H1 (cell line): ENCODE measurements around the gene TAS2R50. TPM values are rescaled to one million over a fixed set of nuclear protein-coding genes. Genes with fewer than 3 reads are reported as not detected.
"Not testable (repeated sequence)": the region's sequence is repeated elsewhere in the genome, so short reads cannot be mapped to it uniquely, and the experiment has no call there.

Experiments
- CTCF ChIA-PET: fragments of 300-600 bp; sonication (Branson Sonifier 250); formaldehyde crosslinking; loops from one replicate; lab custom pipeline; 2021; ENCODE audit not compliant: partially characterized antibody; lab: Charles Lee
- POLR2A ChIA-PET: fragments of 300-600 bp; sonication (Branson Sonifier 250); formaldehyde crosslinking; loops from one replicate; lab custom pipeline; 2021; ENCODE audit warnings: inconsistent platforms; ENCODE audit not compliant: partially characterized antibody; lab: Charles Lee
- DNase-seq, 2 experiments: peaks; one replicate each; pipeline versions ENCODE4 v3.0.0 to v3.0.0-alpha.2; 2010 to 2022; ENCODE audit warnings: low spot score in 2 of 2, low read depth in 1 of 2, mixed read lengths in 1 of 2
- FAIRE-seq: peaks from 2 replicates; lab custom pipeline; 2011; peaks lifted over from hg19 to GRCh38; lab: Jason Lieb, UNC
- H2AFZ ChIP-seq: 2 replicates; pipeline ENCODE4 v1.8.1; 2012; ENCODE audit warnings: low read length, inconsistent platforms
- H2AK5ac ChIP-seq: 2 replicates; pipeline ENCODE4 v1.6.1; 2013; ENCODE audit warnings: low read depth, low read length
- H2BK120ac ChIP-seq: replicated peaks from 2 replicates; pipeline ENCODE3; 2013; ENCODE audit warnings: low read depth, low read length, inconsistent platforms
- H2BK12ac ChIP-seq: 2 replicates; pipeline ENCODE4 v1.6.1; 2013; ENCODE audit warnings: low read depth, low read length
- H2BK15ac ChIP-seq: 2 replicates; pipeline ENCODE4 v1.6.1; 2013; ENCODE audit warnings: low read length
- H2BK20ac ChIP-seq: 2 replicates; pipeline ENCODE4 v1.6.1; 2013; ENCODE audit warnings: low read length
- H2BK5ac ChIP-seq: 2 replicates; pipeline ENCODE4 v1.6.1; 2013; ENCODE audit warnings: low read depth, low read length
- H3K14ac ChIP-seq: 2 replicates; pipeline ENCODE4 v1.6.1; 2013; ENCODE audit warnings: inconsistent platforms; ENCODE audit not compliant: insufficient read length
- H3K18ac ChIP-seq: 2 replicates; pipeline ENCODE4 v1.6.1; 2013; ENCODE audit warnings: low read length; ENCODE audit errors: extremely low read depth
- H3K23ac ChIP-seq: 2 replicates; pipeline ENCODE4 v1.6.1; 2013; ENCODE audit warnings: inconsistent platforms; ENCODE audit not compliant: insufficient read length
- H3K23me2 ChIP-seq: 2 replicates; pipeline ENCODE4 v1.6.1; 2013; ENCODE audit warnings: low read depth, low read length
- H3K27ac ChIP-seq: 2 replicates; pipeline ENCODE4 v1.6.1; 2011; ENCODE audit warnings: low read depth, low read length, inconsistent platforms
- H3K27me3 ChIP-seq, 4 experiments: replicated peaks in 1 of 4; 1 replicate in 1 of 4; 2 replicates in 3 of 4; pipeline versions ENCODE4 v1.6.1 to v1.8.1; 2011 to 2013; ENCODE audit warnings: low read length in 3 of 4, mild to moderate bottlenecking in 3 of 4, inconsistent platforms in 2 of 4, mixed read lengths in 2 of 4, moderate library complexity in 1 of 4; ENCODE audit not compliant: control insufficient read depth in 3 of 4, insufficient read depth in 3 of 4; ENCODE audit errors: extremely low read depth in 1 of 4
- H3K36me3 ChIP-seq, 4 experiments: 2 replicates each; pipeline versions ENCODE4 v1.6.1 to v1.8.1; 2011 to 2013; ENCODE audit warnings: mild to moderate bottlenecking in 4 of 4, low read length in 3 of 4, moderate library complexity in 2 of 4, control low read depth in 1 of 4, inconsistent platforms in 1 of 4; ENCODE audit not compliant: insufficient read depth in 4 of 4, control insufficient read depth in 2 of 4
- H3K4ac ChIP-seq: replicated peaks from 2 replicates; pipeline ENCODE3; 2013; ENCODE audit warnings: low read length, low read depth, mixed read lengths, inconsistent platforms; ENCODE audit not compliant: insufficient read length
- H3K4me1 ChIP-seq, 4 experiments: replicated peaks in 1 of 4; 1 replicate in 1 of 4; 2 replicates in 3 of 4; pipeline versions ENCODE4 v1.6.1 to v1.8.1; 2011 to 2013; ENCODE audit warnings: low read length in 3 of 4, inconsistent platforms in 2 of 4, mixed read lengths in 1 of 4; ENCODE audit not compliant: insufficient read depth in 4 of 4, control insufficient read depth in 3 of 4
- H3K4me2 ChIP-seq, 2 experiments: 2 replicates each; pipeline versions ENCODE4 v1.6.1 to v1.8.1; 2011 to 2013; ENCODE audit warnings: low read depth in 2 of 2, low read length in 2 of 2, control low read depth in 1 of 2, inconsistent platforms in 1 of 2, mild to moderate bottlenecking in 1 of 2; ENCODE audit not compliant: insufficient read depth in 1 of 2
- H3K4me3 ChIP-seq, 4 experiments: fragments of 200-600, 300-600 bp in 1 of 4; sonication (generic), shearing (Covaris generic), sonication (Bioruptor Twin) in 1 of 4; 2 replicates each; pipeline versions ENCODE4 v1.5.1 to v1.8.1; 2011 to 2016; ENCODE audit warnings: low read length in 4 of 4, low read depth in 3 of 4, control low read depth in 2 of 4, inconsistent platforms in 2 of 4, mild to moderate bottlenecking in 2 of 4, mixed read lengths in 1 of 4, moderate library complexity in 1 of 4; ENCODE audit not compliant: insufficient read depth in 2 of 4; ENCODE audit errors: extremely low read depth in 1 of 4
- H3K56ac ChIP-seq: replicated peaks from 2 replicates; pipeline ENCODE3; 2013; ENCODE audit warnings: low read depth, mild to moderate bottlenecking, mixed read lengths, low read length, inconsistent platforms; ENCODE audit not compliant: insufficient read length
- H3K79me1 ChIP-seq: 2 replicates; pipeline ENCODE4 v1.6.1; 2013; ENCODE audit warnings: low read depth, low read length, control low read depth
- H3K79me2 ChIP-seq, 2 experiments: 2 replicates each; pipeline versions ENCODE4 v1.6.1 to v1.8.1; 2012 to 2013; ENCODE audit warnings: low read length in 2 of 2, mild to moderate bottlenecking in 2 of 2, inconsistent platforms in 1 of 2; ENCODE audit not compliant: insufficient read depth in 2 of 2, control insufficient read depth in 1 of 2
- H3K9ac ChIP-seq, 4 experiments: replicated peaks in 1 of 4; 1 replicate in 1 of 4; 2 replicates in 3 of 4; pipeline versions ENCODE4 v1.6.1 to v1.8.1; 2011 to 2013; ENCODE audit warnings: low read depth in 3 of 4, low read length in 3 of 4, control low read depth in 2 of 4, mild to moderate bottlenecking in 2 of 4, moderate library complexity in 2 of 4, inconsistent platforms in 1 of 4; ENCODE audit errors: extremely low read depth in 1 of 4
- H3K9me3 ChIP-seq, 2 experiments: 2 replicates each; pipeline versions ENCODE4 v1.6.1 to v1.8.1; 2012 to 2013; ENCODE audit warnings: mild to moderate bottlenecking in 2 of 2, moderate library complexity in 2 of 2, control low read depth in 1 of 2, inconsistent platforms in 1 of 2, low read depth in 1 of 2, low read length in 1 of 2, mixed read lengths in 1 of 2; ENCODE audit not compliant: insufficient read depth in 2 of 2
- H4K20me1 ChIP-seq, 2 experiments: replicated peaks in 1 of 2; 2 replicates each; pipeline versions ENCODE3 to v1.8.1; 2011 to 2013; ENCODE audit warnings: inconsistent platforms in 2 of 2, low read length in 2 of 2, mild to moderate bottlenecking in 1 of 2; ENCODE audit not compliant: insufficient read depth in 2 of 2, control insufficient read depth in 1 of 2
- H4K5ac ChIP-seq: 2 replicates; pipeline ENCODE4 v1.6.1; 2013; ENCODE audit warnings: low read length, low read depth, mixed read lengths, inconsistent platforms; ENCODE audit not compliant: insufficient read length
- H4K8ac ChIP-seq: 2 replicates; pipeline ENCODE4 v1.8.0; 2013; ENCODE audit warnings: mild to moderate bottlenecking, moderate library complexity, low read length, inconsistent platforms; ENCODE audit not compliant: insufficient read depth; ENCODE audit errors: extremely low read depth
- H4K91ac ChIP-seq: replicated peaks from 2 replicates; pipeline ENCODE3; 2013; ENCODE audit warnings: low read length, mixed read lengths, inconsistent platforms; ENCODE audit not compliant: insufficient read length
- PHF8 ChIP-seq: fragments of 200-600 bp; sonication (generic); conservative IDR thresholded peaks from 2 replicates; pipeline ENCODE4 v1.7.1; 2012; ENCODE audit warnings: low read depth, mild to moderate bottlenecking, inconsistent platforms, low read length, moderate library complexity
- WGBS, 2 experiments: shearing (Covaris generic) in 1 of 2; methylation state at CpG; one replicate each; pipeline versions ENCODE4 v1.1.6 to v1.1.7; 2013 to 2015; ENCODE audit warnings: low lambda C conversion rate in 2 of 2, mixed read lengths in 2 of 2, inconsistent platforms in 1 of 2, low coverage in 1 of 2, missing lambda C conversion rate in 1 of 2; ENCODE audit not compliant: insufficient replicate concordance in 2 of 2, insufficient coverage in 1 of 2, insufficient read length in 1 of 2; ENCODE audit errors: extremely low coverage in 1 of 2, missing lambda C conversion rate in 1 of 2; 5-methylcytosine and 5-hydroxymethylcytosine counted together
- polyA plus RNA-seq, 7 experiments: library from polyadenylated mRNA; depleted of rRNA in 3 of 7; stranded (reverse) in 5 of 7; unstranded in 2 of 7; fragments of >200 nt in 5 of 7; fragments of 200-250 nt in 2 of 7; gene quantifications; 1 replicate in 5 of 7; 2 replicates in 1 of 7; 4 replicates in 1 of 7; pipeline versions ENCODE4 v1.2.1 to v1.2.3, GENCODE V29; 2011 to 2013; ENCODE audit warnings: missing spikeins in 2 of 7, mixed read lengths in 2 of 7
- total RNA-seq: library from RNA; stranded (reverse); fragmentation: NEBNext Ultra II Directional; extraction: Animal tissue kit (Norgen Biotek cat#: 25700); gene quantifications from 2 replicates; pipeline ENCODE4 v1.2.1, GENCODE V29; 2021

The TAS2R50 gene
- total and polyA plus RNA-seq, 2 of the 8 experiments (the other 6 are each of a cell fraction or from before 2014, with no cell fraction given) = 0.11 to 0.50 TPM

DNA sequence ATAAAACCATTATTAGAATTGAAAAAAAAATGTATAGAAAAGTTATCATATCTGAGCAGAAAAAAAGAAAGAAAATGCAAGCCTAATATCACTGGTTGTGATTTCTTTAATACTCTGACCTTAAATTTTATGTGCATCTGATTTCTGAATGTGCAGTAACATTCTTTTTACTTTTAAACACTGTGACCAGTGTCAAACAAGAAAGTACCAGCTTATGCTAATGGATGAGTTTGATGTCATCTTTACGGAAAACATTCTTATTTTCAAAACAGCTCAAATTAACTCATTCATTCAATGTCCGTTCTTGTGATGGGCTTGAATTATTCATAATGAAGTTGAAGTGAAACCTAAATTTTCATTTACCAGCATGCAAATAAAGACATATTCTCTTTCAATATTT lies at the start of gene TAS2R50 (continued):
- no peak for TF ChIP-seq PHF8

DNA sequence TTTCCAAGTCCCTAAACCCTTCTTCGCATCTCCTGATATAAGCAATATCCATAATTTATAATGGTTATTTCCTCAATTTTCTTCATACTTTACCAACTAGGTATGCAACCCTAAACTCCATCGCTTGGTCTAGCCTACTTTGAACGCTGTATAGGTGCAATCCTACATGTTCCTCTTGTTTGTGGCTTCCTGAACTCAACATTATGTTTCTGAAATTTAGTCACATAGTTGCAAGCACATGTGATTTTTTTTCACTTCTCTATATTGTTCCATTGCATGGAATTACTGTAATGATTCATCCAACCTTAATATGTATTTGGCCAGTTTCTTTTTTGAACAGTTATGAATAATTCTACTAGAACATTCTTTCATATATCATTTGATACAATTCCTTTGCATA lies 47.2 kb upstream of the TAS2R50 start:
- H3K79me1 ChIP-seq, H4K5ac ChIP-seq, FAIRE-seq, H3K4me2 ChIP-seq, H3K56ac ChIP-seq, H4K91ac ChIP-seq, H2BK15ac ChIP-seq, H2AFZ ChIP-seq, H2BK20ac ChIP-seq, H3K79me2 ChIP-seq, H3K23me2 ChIP-seq, H4K8ac ChIP-seq, H3K9me3 ChIP-seq, CTCF ChIA-PET, H3K18ac ChIP-seq, H2AK5ac ChIP-seq, H2BK120ac ChIP-seq, POLR2A ChIA-PET, H2BK12ac ChIP-seq, DNase-seq, H3K27ac ChIP-seq, H3K23ac ChIP-seq, H2BK5ac ChIP-seq, H3K4me1 ChIP-seq, H3K4ac ChIP-seq, H3K27me3 ChIP-seq, H3K9ac ChIP-seq, H3K4me3 ChIP-seq, H4K20me1 ChIP-seq, H3K14ac ChIP-seq, H3K36me3 ChIP-seq: not testable (repeated sequence)
- WGBS, 2 experiments = no CpG with 5 or more reads among the region's 3 CpGs
